WERI-Rb-1 (cell line): ENCODE results near the gene FSCN2.
"Not testable (repeated sequence)": the region's sequence is repeated elsewhere in the genome, so short reads cannot be mapped to it uniquely, and the experiment has no call there.

ENCODE experiments used
- DNase-seq: peaks from one replicate; pipeline ENCODE4 v3.0.0-alpha.2; 2020
- H3K27ac ChIP-seq: fragments of 250-450 bp; sonication (Bioruptor Pico); 2 replicates; pipeline ENCODE4 v1.5.1; 2020; ENCODE audit warnings: mild to moderate bottlenecking, moderate library complexity
- H3K27me3 ChIP-seq: fragments of 250-450 bp; sonication (Bioruptor Pico); 2 replicates; pipeline ENCODE4 v1.5.1; 2021; ENCODE audit warnings: mild to moderate bottlenecking, low read depth, moderate library complexity; ENCODE audit not compliant: insufficient read depth, severe bottlenecking
- H3K36me3 ChIP-seq: fragments of 250-450 bp; sonication (Bioruptor Pico); 2 replicates; pipeline ENCODE4 v1.5.1; 2020; ENCODE audit warnings: mild to moderate bottlenecking, moderate library complexity
- H3K4me3 ChIP-seq: 2 replicates; pipeline ENCODE4 v1.5.1; 2011; ENCODE audit warnings: low read depth, mild to moderate bottlenecking, control low read depth, low read length
- H3K9me3 ChIP-seq: fragments of 250-450 bp; sonication (Bioruptor Pico); 2 replicates; pipeline ENCODE4 v1.5.1; 2021; ENCODE audit warnings: mild to moderate bottlenecking, moderate library complexity; ENCODE audit not compliant: severe bottlenecking
- TF ChIP-seq, protein P1 (sequence below): IDR thresholded peaks from 2 replicates; pipeline ENCODE4 v1.5.1; 2011; ENCODE audit warnings: low read depth, mild to moderate bottlenecking, control low read depth, inconsistent platforms, low read length

Gene FSCN2

DNA sequence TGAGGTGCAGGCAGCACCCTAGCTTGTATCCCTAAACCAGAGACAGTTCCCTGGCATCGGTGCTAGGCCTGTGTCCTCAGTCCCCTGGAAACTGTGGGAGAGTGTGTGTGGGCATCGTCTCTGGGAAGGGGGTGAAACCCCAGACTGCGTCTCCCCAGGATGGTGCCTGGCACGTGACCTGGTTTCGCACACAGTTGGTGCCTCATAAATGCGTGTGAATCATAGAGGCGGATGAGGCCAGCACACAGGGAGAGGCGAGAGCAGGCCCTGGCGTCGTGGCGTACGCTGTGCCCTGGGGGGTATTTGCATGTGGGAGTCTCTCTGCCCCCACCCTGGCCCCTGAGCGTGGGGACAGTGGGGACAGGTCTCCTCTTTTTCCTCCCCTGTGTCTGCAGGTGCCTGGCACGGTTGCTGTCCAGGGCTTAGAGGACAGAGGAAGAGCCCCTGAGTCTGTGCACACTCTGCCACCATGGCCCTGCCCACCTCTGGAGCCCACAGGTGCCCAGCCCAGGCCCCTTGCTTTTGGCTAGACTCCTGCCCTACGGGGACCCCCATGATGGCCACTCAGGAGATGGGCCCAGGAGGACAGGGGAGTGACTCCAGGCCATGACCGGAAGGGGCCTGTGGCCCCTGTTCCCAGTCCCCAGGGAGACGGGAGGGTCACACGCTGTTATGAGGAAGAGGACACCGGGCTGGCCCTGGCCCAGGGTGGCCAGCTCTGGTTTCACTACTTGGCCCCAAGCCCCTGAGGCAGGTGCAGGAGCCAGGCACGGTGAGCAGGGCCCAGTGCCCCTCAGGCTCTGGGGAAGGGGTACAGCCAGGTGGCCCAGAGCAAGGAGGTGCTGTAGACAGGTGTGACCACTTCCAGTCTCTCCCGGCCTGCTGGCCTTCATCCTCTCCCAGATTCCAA, 1.3 kb upstream of the FSCN2 start:
- Histone ChIP-seq H3K9me3 (peaks cover 4% of the 10 kb centered on the region), H3K4me3 (no peak overlapping the region)
- TF ChIP-seq, protein P1, sequence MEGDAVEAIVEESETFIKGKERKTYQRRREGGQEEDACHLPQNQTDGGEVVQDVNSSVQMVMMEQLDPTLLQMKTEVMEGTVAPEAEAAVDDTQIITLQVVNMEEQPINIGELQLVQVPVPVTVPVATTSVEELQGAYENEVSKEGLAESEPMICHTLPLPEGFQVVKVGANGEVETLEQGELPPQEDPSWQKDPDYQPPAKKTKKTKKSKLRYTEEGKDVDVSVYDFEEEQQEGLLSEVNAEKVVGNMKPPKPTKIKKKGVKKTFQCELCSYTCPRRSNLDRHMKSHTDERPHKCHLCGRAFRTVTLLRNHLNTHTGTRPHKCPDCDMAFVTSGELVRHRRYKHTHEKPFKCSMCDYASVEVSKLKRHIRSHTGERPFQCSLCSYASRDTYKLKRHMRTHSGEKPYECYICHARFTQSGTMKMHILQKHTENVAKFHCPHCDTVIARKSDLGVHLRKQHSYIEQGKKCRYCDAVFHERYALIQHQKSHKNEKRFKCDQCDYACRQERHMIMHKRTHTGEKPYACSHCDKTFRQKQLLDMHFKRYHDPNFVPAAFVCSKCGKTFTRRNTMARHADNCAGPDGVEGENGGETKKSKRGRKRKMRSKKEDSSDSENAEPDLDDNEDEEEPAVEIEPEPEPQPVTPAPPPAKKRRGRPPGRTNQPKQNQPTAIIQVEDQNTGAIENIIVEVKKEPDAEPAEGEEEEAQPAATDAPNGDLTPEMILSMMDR = no peak

DNA sequence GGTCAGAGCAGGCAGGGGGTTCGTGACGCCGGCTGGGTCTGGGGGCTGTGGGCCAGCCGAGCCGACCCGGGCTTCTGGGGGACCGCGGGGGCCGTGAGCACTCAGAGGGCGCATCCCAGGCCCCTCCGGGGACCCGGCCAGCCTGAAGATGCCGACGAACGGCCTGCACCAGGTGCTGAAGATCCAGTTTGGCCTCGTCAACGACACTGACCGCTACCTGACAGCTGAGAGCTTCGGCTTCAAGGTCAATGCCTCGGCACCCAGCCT, 140 bp downstream of the FSCN2 start:
- Histone ChIP-seq H3K27me3 (no peaks in the 10 kb centered on the region), H3K27ac (peak overlapping the region; percentile 40)
- no peak for DNase-seq

More for the DNA sequence above, 1.3 kb upstream of the FSCN2 start:
- no peaks in the 10 kb centered on the region for H3K27me3 ChIP-seq
- no peak overlapping the region; the same call in 1 of the 2 replicates for H3K27ac ChIP-seq
- DNase-seq = no peak
- no peaks in the 10 kb centered on the region for H3K36me3 ChIP-seq

DNA sequence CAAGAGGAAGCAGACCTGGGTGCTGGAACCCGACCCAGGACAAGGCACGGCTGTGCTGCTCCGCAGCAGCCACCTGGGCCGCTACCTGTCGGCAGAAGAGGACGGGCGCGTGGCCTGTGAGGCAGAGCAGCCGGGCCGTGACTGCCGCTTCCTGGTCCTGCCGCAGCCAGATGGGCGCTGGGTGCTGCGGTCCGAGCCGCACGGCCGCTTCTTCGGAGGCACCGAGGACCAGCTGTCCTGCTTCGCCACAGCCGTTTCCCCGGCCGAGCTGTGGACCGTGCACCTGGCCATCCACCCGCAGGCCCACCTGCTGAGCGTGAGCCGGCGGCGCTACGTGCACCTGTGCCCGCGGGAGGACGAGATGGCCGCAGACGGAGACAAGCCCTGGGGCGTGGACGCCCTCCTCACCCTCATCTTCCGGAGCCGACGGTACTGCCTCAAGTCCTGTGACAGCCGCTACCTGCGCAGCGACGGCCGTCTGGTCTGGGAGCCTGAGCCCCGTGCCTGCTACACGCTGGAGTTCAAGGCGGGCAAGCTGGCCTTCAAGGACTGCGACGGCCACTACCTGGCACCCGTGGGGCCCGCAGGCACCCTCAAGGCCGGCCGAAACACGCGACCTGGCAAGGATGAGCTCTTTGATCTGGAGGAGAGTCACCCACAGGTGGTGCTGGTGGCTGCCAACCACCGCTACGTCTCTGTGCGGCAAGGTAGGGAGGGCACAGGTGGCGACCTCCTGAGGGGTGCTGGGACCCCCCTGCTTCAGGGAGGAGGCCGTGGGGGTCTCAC, 667 bp downstream of the FSCN2 start:
- Histone ChIP-seq H3K9me3 (peaks cover 4% of the 10 kb centered on the region), H3K36me3 (no peaks in the 10 kb centered on the region), H3K4me3 (no peak overlapping the region), H3K27me3 (no peaks in the 10 kb centered on the region), H3K27ac (peak overlapping the region; percentile 40; the same call in 1 of the 2 replicates)
- DNase-seq = no peak
- TF ChIP-seq, protein P1 = no peak

More for the DNA sequence above, 140 bp downstream of the FSCN2 start:
- H3K9me3 ChIP-seq = peaks cover 4% of the 10 kb centered on the region
- no peaks in the 10 kb centered on the region for H3K36me3 ChIP-seq
- TF ChIP-seq, protein P1 = no peak
- H3K4me3 ChIP-seq = no peak overlapping the region

DNA sequence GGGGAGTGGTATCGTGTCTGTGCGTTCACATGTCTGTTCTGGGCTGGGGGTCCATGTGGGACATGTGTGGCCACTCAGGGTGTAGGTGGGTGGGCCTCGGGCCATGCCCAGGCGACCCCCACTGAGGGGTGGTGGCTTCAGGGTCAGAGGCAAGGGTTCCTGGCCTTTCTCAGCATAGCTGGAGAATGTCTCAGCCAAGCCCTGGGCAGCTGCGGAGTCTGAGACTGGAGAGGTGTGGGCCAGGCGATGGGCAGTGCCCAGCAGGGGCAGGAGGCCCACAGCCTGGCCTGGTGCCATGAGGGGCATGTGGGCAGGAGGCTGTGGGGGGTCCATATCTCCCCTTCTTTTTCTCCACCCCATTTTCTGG, 1.2 kb downstream of the FSCN2 start:
- H3K4me3 ChIP-seq = no peak overlapping the region
- H3K27ac ChIP-seq = no peak overlapping the region
- H3K27me3 ChIP-seq = no peaks in the 10 kb centered on the region
- no peaks in the 10 kb centered on the region for H3K36me3 ChIP-seq
- TF ChIP-seq, protein P1 = no peak
- DNase-seq = no peak
- H3K9me3 ChIP-seq = peaks cover 4% of the 10 kb centered on the region

DNA sequence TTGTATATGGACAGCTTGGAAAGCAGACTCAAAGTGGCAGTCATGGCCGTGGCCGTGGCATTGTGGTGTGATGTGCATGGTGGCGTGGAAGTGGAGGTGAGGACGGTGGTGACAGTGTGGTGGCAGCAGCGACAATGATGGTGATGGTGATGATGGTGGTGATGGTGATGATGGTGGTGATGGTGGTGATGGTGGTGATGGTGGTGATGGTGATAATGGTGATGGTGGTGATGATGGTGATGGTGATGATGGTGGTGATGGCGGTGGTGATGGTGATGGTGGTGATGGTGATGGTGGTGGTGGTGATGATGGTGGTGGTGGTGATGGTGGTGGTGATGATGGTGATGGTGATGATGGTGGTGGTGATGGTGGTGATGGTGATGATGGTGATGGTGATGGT, 2.8 kb downstream of the FSCN2 start:
- H3K36me3 ChIP-seq, DNase-seq, H3K27me3 ChIP-seq, H3K4me3 ChIP-seq, H3K9me3 ChIP-seq, H3K27ac ChIP-seq: not testable (repeated sequence)

DNA sequence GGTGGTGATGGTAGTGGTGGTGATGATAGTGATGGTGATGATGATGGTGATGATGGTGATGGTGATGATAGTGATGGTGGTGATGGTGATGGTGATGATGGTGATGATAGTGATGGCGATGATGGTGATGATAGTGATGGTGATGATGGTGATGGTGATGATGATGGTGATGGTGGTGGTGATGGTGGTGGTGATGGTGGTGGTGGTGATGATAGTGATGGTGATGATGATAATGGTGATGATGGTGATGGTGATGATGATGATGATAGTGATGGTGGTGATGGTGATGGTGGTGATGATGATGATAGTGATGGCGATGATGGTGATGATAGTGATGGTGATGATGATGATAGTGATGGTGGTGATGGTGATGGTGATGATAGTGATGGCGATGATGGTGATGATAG, 3.8 kb downstream of the FSCN2 start:
- not testable (repeated sequence) for H3K4me3 ChIP-seq, DNase-seq, H3K27me3 ChIP-seq, H3K27ac ChIP-seq, H3K9me3 ChIP-seq, H3K36me3 ChIP-seq
